Measurements from ENCODE around the gene UNC13B. TPM values are rescaled to one million over a fixed set of nuclear protein-coding genes. Genes with fewer than 3 reads are reported as not detected.

Gene UNC13B
- total RNA-seq (2022) (19.7 and 20.8 TPM in 2 replicates), Bru-seq, nascent RNA (percentile 61 among the genes with signal in this experiment), BruChase-seq, experiment 1, labeled RNA remaining after a 2-hour chase (percentile 55 among the genes with signal in this experiment), BruChase-seq, experiment 2, labeled RNA remaining after a 6-hour chase (percentile 56 among the genes with signal in this experiment)
- long read RNA-seq, full-length matches to known transcripts = 5 of 18 reads
- long read RNA-seq, partial matches to known transcripts = 9 of 18 reads
- long read RNA-seq, other reads (novel, unspliced or antisense) = 4 of 18 reads

GRCh38 chr9:35161713-35162604, at the start of gene UNC13B:
Gene UNC13B, plus strand, starts transcription at chr9:35162009. Its CDS starts 275 bp downstream, at chr9:35162284.
- H3K4me1 Mint-ChIP-seq (ENCODE audit: low read depth, unreplicated experiment) = no peaks in the 10 kb centered on the region
- Histone ChIP-seq H3K9me3 (no peaks in the 10 kb centered on the region), H3K4me1 (peaks cover 10% of the 10 kb centered on the region), H3K36me3 (ENCODE audit: control insufficient read depth, insufficient read depth, low read length) (no peaks in the 10 kb centered on the region), H3K4me3 (ENCODE audit: low read depth, low read length) (peak within 1 kb of the TSS; percentile 78), H3K27me3 (replicated peaks; ENCODE audit: control insufficient read depth, insufficient read depth, low read length) (no peaks in the 10 kb centered on the region)
- intact Hi-C loops (cut with micrococcal nuclease; ENCODE audit: unreplicated experiment) = loop anchor here (1.0 to 5.0 kb wide), 3 partner anchors 46 to 97 kb away; no protein-coding TSS in a partner anchor
- peak within 1 kb of the TSS; percentile 79 for H3K27ac Mint-ChIP-seq (ENCODE audit: unreplicated experiment)
- no peaks in the 10 kb centered on the region for H3K27me3 Mint-ChIP-seq (ENCODE audit: insufficient read depth, unreplicated experiment)
- H3K36me3 Mint-ChIP-seq (ENCODE audit: insufficient read depth, unreplicated experiment) = no peaks in the 10 kb centered on the region
- no peaks in the 10 kb centered on the region for H3K9me3 Mint-ChIP-seq (ENCODE audit: unreplicated experiment)
- peak within 1 kb of the TSS; percentile 80 for H3K4me3 Mint-ChIP-seq (ENCODE audit: unreplicated experiment)
- no TSS peak for BruUV-seq (replicated peaks)
- POLR2A ChIA-PET = interaction anchor here (0.5 to 1.8 kb wide), 7 partner anchors 15 to 503 kb away, joined by 3 to 11 read pairs (median 3); partner anchors contain the start of genes ARHGEF39, ATOSB and STOML2
- TF ChIP-seq CTCF (IDR thresholded peaks at IDR 0.05; ENCODE audit: insufficient read depth in 1 of 2, low read depth in 1 of 2, low read length in 1 of 2, severe bottlenecking in 1 of 2, unreplicated experiment in 1 of 2) = peak in 1 of 2 experiments; percentile 16
- DNase-seq = peak; percentile 95 to 97
- CTCF ChIA-PET = interaction anchor here (0.6 to 1.9 kb wide), 11 partner anchors 12 to 442 kb away, joined by 3 to 14 read pairs (median 5); partner anchors contain the start of genes ATOSB and RUSC2

- peaks cover 27% of the 10 kb centered on the region for H3K4me1 Mint-ChIP-seq (ENCODE audit: low read depth, unreplicated experiment)
- ChIA-PET POLR2A (interaction anchor here (1.2 kb wide), 1 partner anchor 40 kb away, joined by 7 read pairs; the partner anchor contains the start of gene VCP), CTCF (interaction anchor here (0.9 to 1.9 kb wide), 2 partner anchors 16 to 147 kb away, joined by 3 to 7 read pairs; partner anchors contain the start of gene PIGO)
- no TSS peak for BruUV-seq (replicated peaks)
- intact Hi-C loops (cut with micrococcal nuclease; ENCODE audit: unreplicated experiment) = loop anchor here (5.0 to 10.0 kb wide), 2 partner anchors 490 to 622 kb away; partner anchors contain the start of genes CREB3 and TLN1
- no peaks in the 10 kb centered on the region for H3K27me3 Mint-ChIP-seq (ENCODE audit: insufficient read depth, unreplicated experiment)
- Histone ChIP-seq H3K4me1 (peaks cover 30% of the 10 kb centered on the region), H3K4me3 (ENCODE audit: low read depth, low read length) (no peak overlapping the region), H3K27me3 (replicated peaks; ENCODE audit: control insufficient read depth, insufficient read depth, low read length) (no peaks in the 10 kb centered on the region), H3K9me3 (no peaks in the 10 kb centered on the region), H3K36me3 (ENCODE audit: control insufficient read depth, insufficient read depth, low read length) (no peaks in the 10 kb centered on the region)
- peak overlapping the region; percentile 77 for H3K4me3 Mint-ChIP-seq (ENCODE audit: unreplicated experiment)
- peak overlapping the region; percentile 59 for H3K27ac Mint-ChIP-seq (ENCODE audit: unreplicated experiment)
- peaks cover 28% of the 10 kb centered on the region for H3K36me3 Mint-ChIP-seq (ENCODE audit: insufficient read depth, unreplicated experiment)
- DNase-seq = peak in 1 of 2 experiments; percentile 8
- TF ChIP-seq CTCF (IDR thresholded peaks at IDR 0.05; ENCODE audit: insufficient read depth in 1 of 2, low read depth in 1 of 2, low read length in 1 of 2, severe bottlenecking in 1 of 2, unreplicated experiment in 1 of 2) = no peak
- H3K9me3 Mint-ChIP-seq (ENCODE audit: unreplicated experiment) = no peaks in the 10 kb centered on the region
These were observed 49.4 kb upstream of the UNC13B start for GRCh38 chr9:35112257-35113020.

All from Caco-2 (cell line).